Fibroblast of lung (primary cell): ENCODE data around the gene CPM.

Source experiments
- EZH2 ChIP-seq: IDR thresholded peaks from 2 replicates; pipeline ENCODE4 v1.5.1; 2012; ENCODE audit warnings: low read length, control low read depth, mild to moderate bottlenecking; ENCODE audit errors: missing control alignments
- TF ChIP-seq, protein P1 (sequence below), 2 donors: IDR thresholded peaks in 1 of 2; conservative IDR thresholded peaks in 1 of 2; 1 replicate in 1 of 2; 2 replicates in 1 of 2; pipeline ENCODE4 v1.5.1; 2011 to 2012; ENCODE audit warnings: low read length in 2 of 2, control low read depth in 1 of 2, inconsistent platforms in 1 of 2, low read depth in 1 of 2, mild to moderate bottlenecking in 1 of 2

- TF ChIP-seq, protein P1, sequence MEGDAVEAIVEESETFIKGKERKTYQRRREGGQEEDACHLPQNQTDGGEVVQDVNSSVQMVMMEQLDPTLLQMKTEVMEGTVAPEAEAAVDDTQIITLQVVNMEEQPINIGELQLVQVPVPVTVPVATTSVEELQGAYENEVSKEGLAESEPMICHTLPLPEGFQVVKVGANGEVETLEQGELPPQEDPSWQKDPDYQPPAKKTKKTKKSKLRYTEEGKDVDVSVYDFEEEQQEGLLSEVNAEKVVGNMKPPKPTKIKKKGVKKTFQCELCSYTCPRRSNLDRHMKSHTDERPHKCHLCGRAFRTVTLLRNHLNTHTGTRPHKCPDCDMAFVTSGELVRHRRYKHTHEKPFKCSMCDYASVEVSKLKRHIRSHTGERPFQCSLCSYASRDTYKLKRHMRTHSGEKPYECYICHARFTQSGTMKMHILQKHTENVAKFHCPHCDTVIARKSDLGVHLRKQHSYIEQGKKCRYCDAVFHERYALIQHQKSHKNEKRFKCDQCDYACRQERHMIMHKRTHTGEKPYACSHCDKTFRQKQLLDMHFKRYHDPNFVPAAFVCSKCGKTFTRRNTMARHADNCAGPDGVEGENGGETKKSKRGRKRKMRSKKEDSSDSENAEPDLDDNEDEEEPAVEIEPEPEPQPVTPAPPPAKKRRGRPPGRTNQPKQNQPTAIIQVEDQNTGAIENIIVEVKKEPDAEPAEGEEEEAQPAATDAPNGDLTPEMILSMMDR (conservative IDR thresholded peaks at IDR 0.05 in 1 of 2, IDR thresholded peaks at IDR 0.05 in 1 of 2; ENCODE audit: low read depth in 1 of 2, low read length in 2 of 2), result no peak
- no peak for TF ChIP-seq EZH2
These were observed 21.8 kb upstream of the CPM start for GRCh38 chr12:68954811-68955210.
